Mammary epithelial cell (primary cell): ENCODE measurements around the gene TST.

ENCODE experiments used
- CTCF ChIP-seq, 2 donors: IDR thresholded peaks in 1 of 2; conservative IDR thresholded peaks in 1 of 2; 2 replicates each; pipeline ENCODE4 v1.5.1; 2011 to 2012; ENCODE audit warnings: inconsistent platforms in 2 of 2, low read length in 2 of 2, mild to moderate bottlenecking in 2 of 2, control low read depth in 1 of 2, low read depth in 1 of 2; ENCODE audit not compliant: insufficient read depth in 1 of 2; ENCODE audit errors: extremely low read depth in 1 of 2
- EZH2 ChIP-seq: IDR thresholded peaks from 2 replicates; pipeline ENCODE4 v1.6.1; 2012; ENCODE audit warnings: low read length, inconsistent platforms, borderline replicate concordance

- TF ChIP-seq CTCF (conservative IDR thresholded peaks at IDR 0.05 in 1 of 2, IDR thresholded peaks at IDR 0.05 in 1 of 2; ENCODE audit: extremely low read depth in 1 of 2, insufficient read depth in 1 of 2, low read depth in 1 of 2, low read length in 2 of 2): no peak
- TF ChIP-seq EZH2: no peak
Observed at GRCh38 chr22:37015587-37015878, 3.7 kb downstream of the TST start.
